GM12891 (cell line): ENCODE results near the gene HSD3B7.
"Not testable (repeated sequence)": the region's sequence is repeated elsewhere in the genome, so short reads cannot be mapped to it uniquely, and the experiment has no call there.

Source experiments
- DNase-seq: peaks from one replicate; pipeline ENCODE4 v3.0.0; 2011; ENCODE audit warnings: low spot score; ENCODE audit not compliant: insufficient read length
- FAIRE-seq: peaks from 2 replicates; lab custom pipeline; 2011; peaks lifted over from hg19 to GRCh38; lab: Jason Lieb, UNC
- PAX5 ChIP-seq: IDR thresholded peaks from 2 replicates; pipeline ENCODE4 v1.6.1; 2011; ENCODE audit warnings: low read length, moderate library complexity, mild to moderate bottlenecking; ENCODE audit not compliant: insufficient read depth, severe bottlenecking
- POLR2A ChIP-seq: IDR thresholded peaks from 2 replicates; pipeline ENCODE4 v1.6.1; 2011; ENCODE audit warnings: low read depth, low read length, control low read depth
- POLR2AphosphoS5 ChIP-seq: IDR thresholded peaks from 2 replicates; pipeline ENCODE4 v1.6.1; 2011; ENCODE audit warnings: low read depth, low read length, control low read depth
- POU2F2 ChIP-seq: IDR thresholded peaks from 2 replicates; pipeline ENCODE4 v1.6.1; 2011; ENCODE audit warnings: low read depth, mild to moderate bottlenecking, control low read depth, low read length, moderate library complexity
- SPI1 ChIP-seq: IDR thresholded peaks from 2 replicates; pipeline ENCODE4 v1.6.1; 2011; ENCODE audit warnings: low read depth, low read length, control low read depth
- TAF1 ChIP-seq: IDR thresholded peaks from 2 replicates; pipeline ENCODE4 v1.6.1; 2011; ENCODE audit warnings: low read depth, low read length, control low read depth

The HSD3B7 gene

GRCh38 chr16:31005350-31006085, 20.5 kb downstream of the HSD3B7 start:
- DNase-seq (no peak), FAIRE-seq (no peak)
- TF ChIP-seq POU2F2, result no peak

- no peak for FAIRE-seq
- DNase-seq, result no peak
- no peak for TF ChIP-seq TAF1
- TF ChIP-seq PAX5, result no peak
- no peak for TF ChIP-seq POLR2AphosphoS5
- TF ChIP-seq POLR2A, result no peak
- TF ChIP-seq POU2F2, result no peak
- TF ChIP-seq SPI1, result no peak
Observed at GRCh38 chr16:31006086-31006385, 21.0 kb downstream of the HSD3B7 start.

- FAIRE-seq (no peak), DNase-seq (no peak)
- TF ChIP-seq POU2F2, result no peak
- TF ChIP-seq TAF1, result no peak
- no peak for TF ChIP-seq POLR2AphosphoS5
- no peak for TF ChIP-seq PAX5
Observed at GRCh38 chr16:31006589-31006988, 21.6 kb downstream of the HSD3B7 start.

GRCh38 chr16:31007684-31008083, 22.7 kb downstream of the HSD3B7 start:
- DNase-seq (no peak), FAIRE-seq (no peak)
- TF ChIP-seq SPI1 (no peak), PAX5 (no peak), TAF1 (no peak), POLR2A (no peak), POLR2AphosphoS5 (no peak), POU2F2 (no peak)

GRCh38 chr16:31008149-31008548, 23.1 kb downstream of the HSD3B7 start:
- TF ChIP-seq POU2F2 (no peak), POLR2A (no peak), POLR2AphosphoS5 (no peak), TAF1 (no peak), SPI1 (no peak), PAX5 (no peak)
- DNase-seq (no peak), FAIRE-seq (no peak)

GRCh38 chr16:31008551-31008950, 23.5 kb downstream of the HSD3B7 start:
- TF ChIP-seq TAF1, result no peak
- TF ChIP-seq PAX5, result no peak
- TF ChIP-seq POLR2AphosphoS5, result no peak
- no peak for TF ChIP-seq SPI1
- TF ChIP-seq POLR2A, result no peak
- TF ChIP-seq POU2F2, result no peak
- FAIRE-seq, result no peak
- no peak for DNase-seq

GRCh38 chr16:31009120-31009519, 24.1 kb downstream of the HSD3B7 start:
- FAIRE-seq, result no peak
- no peak for DNase-seq
- no peak for TF ChIP-seq SPI1
- no peak for TF ChIP-seq POU2F2
- TF ChIP-seq PAX5, result no peak
- TF ChIP-seq POLR2A, result no peak
- no peak for TF ChIP-seq POLR2AphosphoS5
- TF ChIP-seq TAF1, result no peak

- no peak for FAIRE-seq
- no peak for DNase-seq
- TF ChIP-seq POLR2AphosphoS5 (no peak), POU2F2 (no peak), TAF1 (no peak), POLR2A (no peak), SPI1 (no peak), PAX5 (no peak)
Observed at GRCh38 chr16:31009894-31010584, 25.0 kb downstream of the HSD3B7 start.

GRCh38 chr16:31010585-31011325, 25.7 kb downstream of the HSD3B7 start, which contains the start of gene STX1B:
Gene STX1B (minus strand): TSS chr16:31010638. CDS start chr16:31010396, 242 bp downstream.
- TF ChIP-seq POLR2A (no peak), PAX5 (no peak), POU2F2 (no peak), TAF1 (no peak), SPI1 (no peak), POLR2AphosphoS5 (no peak)
- DNase-seq (no peak), FAIRE-seq (no peak)

- DNase-seq, FAIRE-seq: not testable (repeated sequence)
Observed at GRCh38 chr16:31011815-31012214, 26.8 kb downstream of the HSD3B7 start.

GRCh38 chr16:31013292-31013691, 28.3 kb downstream of the HSD3B7 start:
- not testable (repeated sequence) for DNase-seq, FAIRE-seq
